OCI-LY1 (cell line): Measurements from ENCODE around the gene SLC47A2.

Experiments
- EZH2 ChIP-seq: fragments of 200-600 bp; sonication (generic), shearing (Covaris generic); IDR thresholded peaks from 2 replicates; pipeline ENCODE4 v1.8.0; 2017; ENCODE audit warnings: borderline replicate concordance, mixed run types, mild to moderate bottlenecking, antibody characterized with exemption, low read length, moderate library complexity, mixed read lengths
- TF ChIP-seq, protein P1 (sequence below): fragments of 200-600 bp; sonication (generic), shearing (Covaris generic); IDR thresholded peaks from 2 replicates; pipeline ENCODE4 v1.5.1; 2017; ENCODE audit warnings: mild to moderate bottlenecking, antibody characterized with exemption, low read length, moderate library complexity, mixed read lengths

DNA sequence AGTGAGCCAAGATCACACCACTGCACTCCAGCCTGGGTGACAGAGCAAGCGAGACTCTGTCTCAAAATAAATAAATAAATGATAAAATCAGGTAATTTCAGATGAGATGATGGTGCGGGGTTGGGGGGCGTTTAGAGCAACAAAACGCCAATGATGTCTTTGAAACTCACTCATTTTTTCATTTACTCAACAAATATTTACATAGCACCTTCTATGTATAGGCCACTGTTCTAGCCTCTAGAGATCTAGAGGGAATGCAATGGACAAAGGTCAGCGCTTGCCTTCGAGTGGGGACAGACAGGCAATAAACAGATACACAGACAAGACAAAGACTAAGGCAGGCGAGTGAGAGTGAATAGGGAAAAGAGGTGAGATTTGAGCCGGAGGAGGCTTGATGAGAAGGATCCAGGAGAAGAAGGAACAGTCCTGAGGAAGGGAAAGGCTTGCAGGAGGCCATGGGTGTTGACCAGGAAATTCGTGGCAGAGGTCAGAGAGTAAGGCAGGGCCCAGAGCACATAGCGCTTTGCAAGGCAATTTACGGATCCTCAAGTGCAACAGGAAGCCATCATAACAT, 17.7 kb upstream of the SLC47A2 start:
- TF ChIP-seq, protein P1, sequence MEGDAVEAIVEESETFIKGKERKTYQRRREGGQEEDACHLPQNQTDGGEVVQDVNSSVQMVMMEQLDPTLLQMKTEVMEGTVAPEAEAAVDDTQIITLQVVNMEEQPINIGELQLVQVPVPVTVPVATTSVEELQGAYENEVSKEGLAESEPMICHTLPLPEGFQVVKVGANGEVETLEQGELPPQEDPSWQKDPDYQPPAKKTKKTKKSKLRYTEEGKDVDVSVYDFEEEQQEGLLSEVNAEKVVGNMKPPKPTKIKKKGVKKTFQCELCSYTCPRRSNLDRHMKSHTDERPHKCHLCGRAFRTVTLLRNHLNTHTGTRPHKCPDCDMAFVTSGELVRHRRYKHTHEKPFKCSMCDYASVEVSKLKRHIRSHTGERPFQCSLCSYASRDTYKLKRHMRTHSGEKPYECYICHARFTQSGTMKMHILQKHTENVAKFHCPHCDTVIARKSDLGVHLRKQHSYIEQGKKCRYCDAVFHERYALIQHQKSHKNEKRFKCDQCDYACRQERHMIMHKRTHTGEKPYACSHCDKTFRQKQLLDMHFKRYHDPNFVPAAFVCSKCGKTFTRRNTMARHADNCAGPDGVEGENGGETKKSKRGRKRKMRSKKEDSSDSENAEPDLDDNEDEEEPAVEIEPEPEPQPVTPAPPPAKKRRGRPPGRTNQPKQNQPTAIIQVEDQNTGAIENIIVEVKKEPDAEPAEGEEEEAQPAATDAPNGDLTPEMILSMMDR, result no peak
- no peak for TF ChIP-seq EZH2
